Right cardiac atrium (tissue), 5 donors: ENCODE measurements around the gene GIT2. TPM values are rescaled to one million over a fixed set of nuclear protein-coding genes. Genes with fewer than 3 reads are reported as not detected.
A peak's percentile ranks its signal among the peaks of the same experiment; 100 is the strongest.
"Not testable (repeated sequence)": the region's sequence is repeated elsewhere in the genome, so short reads cannot be mapped to it uniquely, and the experiment has no call there.

Experiments used
- ATAC-seq, 2 donors: fragments of 200-7000 bp; cut with Tn5 transposase; one replicate each; pipeline versions ENCODE4 v1.8.0 to v1.9.1; 2020; ENCODE audit warnings: moderate library complexity in 2 of 2, mild to moderate bottlenecking in 1 of 2
- DNase-seq, 3 donors: peaks; one replicate each; pipeline ENCODE4 v3.0.0-alpha.2; 2020
- H3K27ac ChIP-seq: one replicate; pipeline ENCODE4 v1.5.1; 2013; ENCODE audit warnings: mild to moderate bottlenecking, low read length, control low read depth, moderate library complexity
- H3K27me3 ChIP-seq: one replicate; pipeline ENCODE4 v1.6.1; 2013; ENCODE audit not compliant: control insufficient read depth, insufficient read depth
- H3K4me1 ChIP-seq: one replicate; pipeline ENCODE4 v1.6.1; 2013; ENCODE audit warnings: low read length; ENCODE audit not compliant: control insufficient read depth, insufficient read depth
- H3K4me3 ChIP-seq: one replicate; pipeline ENCODE4 v1.5.1; 2013; ENCODE audit warnings: low read length, control low read depth
- H3K9me3 ChIP-seq: one replicate; pipeline ENCODE4 v1.6.1; 2013; ENCODE audit warnings: low read length; ENCODE audit not compliant: control insufficient read depth
- WGBS: extraction: QIAGEN DNeasy Blood & Tissue Kit; methylation state at CpG from one replicate; pipeline ENCODE4 v1.1.7; 2013; 5-methylcytosine and 5-hydroxymethylcytosine counted together
- intact Hi-C, 4 donors: fragments of 100-400 bp; cut with DNase I; formaldehyde crosslinking; loops; one replicate each; pipeline versions ENCODE4 v1.11.0 to v1.14.0; 2022 to 2023
- polyA plus RNA-seq: library from polyadenylated mRNA; stranded (reverse); fragments of 200-250 nt; gene quantifications from one replicate; pipeline ENCODE4 v1.2.3, GENCODE V29; 2013
- total RNA-seq, 4 donors: library from RNA; stranded (reverse); fragmentation: NEBNext Ultra II Directional; extraction: Animal tissue kit (Norgen Biotek cat#: 25700); gene quantifications; one replicate each; pipeline ENCODE4 v1.2.1, GENCODE V29; 2021
- donor health status: healthy with polysubstance abuse.
- donor health status: DM: no; HTN: yes; CAD: no.
- donor health status: DM: no; HTN: no; CAD: no.
- donor health status: DM: no; HTN: yes; CAD: no; lungs with severe emphysema.
- donor health status: DM: yes; HTN: yes; CAD: no.

The GIT2 gene
- total and polyA plus RNA-seq, 5 donors, result 17.9 to 44.6 (median 32.3) TPM

- no peak for DNase-seq
Measured at GRCh38 chr12:109930028-109930800, 66.0 kb downstream of the GIT2 start.

DNA sequence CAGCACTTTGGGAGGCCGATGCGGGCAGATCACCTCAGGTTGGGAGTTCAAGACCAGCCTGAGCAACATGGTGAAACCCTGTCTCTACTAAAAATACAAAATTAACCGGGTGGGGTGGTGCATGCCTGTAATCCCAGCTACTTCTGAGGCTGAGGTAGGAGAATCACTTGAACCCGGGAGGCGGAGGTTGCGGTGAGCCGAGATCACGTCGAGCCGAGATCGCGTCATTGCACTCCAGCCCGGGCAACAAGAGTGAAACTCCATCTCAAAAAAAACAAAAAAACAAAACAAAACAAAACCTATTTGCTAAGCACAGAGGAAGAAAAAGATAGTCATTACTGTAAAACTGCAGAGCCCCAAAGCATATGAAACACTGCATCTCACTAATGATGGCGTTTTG lies 66.8 kb downstream of the GIT2 start:
- H3K27ac ChIP-seq, H3K4me1 ChIP-seq, DNase-seq, H3K27me3 ChIP-seq, intact Hi-C loops, ATAC-seq, H3K4me3 ChIP-seq, H3K9me3 ChIP-seq: not testable (repeated sequence)
- 91% methylated on average over 14 of the region's 14 CpGs for WGBS

More at GRCh38 chr12:109930028-109930800, 66.0 kb downstream of the GIT2 start:
- Histone ChIP-seq H3K27me3 (no peaks in the 10 kb centered on the region), H3K4me1 (no peaks in the 10 kb centered on the region), H3K27ac (no peak overlapping the region), H3K9me3 (no peaks in the 10 kb centered on the region), H3K4me3 (no peak overlapping the region)
- intact Hi-C loops, result no loop called here
- ATAC-seq, result no peak
- 80% methylated on average over 16 of the region's 16 CpGs for WGBS

- no peaks in the 10 kb centered on the region for H3K27me3 ChIP-seq
- no peak overlapping the region for H3K27ac ChIP-seq
- intact Hi-C loops, result no loop called here
- no peak overlapping the region for H3K4me3 ChIP-seq
- H3K4me1 ChIP-seq, result no peaks in the 10 kb centered on the region
- no peak for DNase-seq
- H3K9me3 ChIP-seq, result no peaks in the 10 kb centered on the region
- 92% methylated on average over 12 of the region's 12 CpGs for WGBS
- no peak for ATAC-seq
Measured at GRCh38 chr12:109928058-109928656, 68.0 kb downstream of the GIT2 start.

- Histone ChIP-seq H3K27ac (no peak overlapping the region), H3K9me3 (no peaks in the 10 kb centered on the region), H3K4me3 (no peak overlapping the region), H3K4me1 (no peaks in the 10 kb centered on the region), H3K27me3 (no peaks in the 10 kb centered on the region)
- DNase-seq (peak in 2 of 3 donors; percentile 32 to 64), ATAC-seq (peak; percentile 25 to 34)
- intact Hi-C loops, result no loop called here
- 80% methylated on average over 8 of the region's 8 CpGs for WGBS
Measured at GRCh38 chr12:109927622-109928021, 68.5 kb downstream of the GIT2 start.

DNA sequence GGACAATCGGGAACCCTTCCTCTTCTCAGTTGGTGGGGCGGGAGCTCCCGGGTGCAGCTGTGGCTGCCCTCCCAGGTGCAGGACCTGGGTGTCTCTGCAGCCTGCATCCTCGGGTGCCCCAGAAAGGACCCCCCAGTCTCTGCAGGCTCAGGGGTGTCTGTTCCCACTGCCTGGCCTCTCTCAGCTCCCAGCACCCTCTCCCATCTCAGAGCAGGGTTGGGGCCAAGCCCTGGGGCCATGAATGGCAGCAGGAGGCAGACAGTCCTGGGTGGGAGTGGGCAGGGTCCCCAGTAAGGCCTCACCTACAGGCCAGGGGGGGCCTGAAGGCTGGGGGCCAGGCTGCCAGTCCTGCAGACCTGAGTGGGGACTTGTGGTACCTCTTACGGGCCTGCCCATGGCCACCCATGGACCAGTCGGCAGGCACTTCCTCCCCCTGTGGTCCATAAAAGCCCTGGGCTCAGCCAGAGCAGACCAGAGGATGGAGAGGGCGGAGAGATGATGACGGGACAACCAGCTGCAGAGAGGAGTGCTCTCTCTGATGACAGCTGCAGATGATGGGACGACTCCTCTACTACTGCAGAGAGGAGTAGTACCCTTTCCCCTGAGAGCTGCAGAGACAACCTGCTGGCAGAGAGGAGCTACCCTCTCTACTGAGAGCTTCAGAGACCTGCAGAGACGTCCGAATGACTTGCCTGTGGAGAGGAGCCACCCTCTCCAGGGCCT lies 69.5 kb downstream of the GIT2 start:
- Histone ChIP-seq H3K27me3 (no peaks in the 10 kb centered on the region), H3K4me1 (no peaks in the 10 kb centered on the region), H3K9me3 (no peaks in the 10 kb centered on the region), H3K27ac (no peak overlapping the region), H3K4me3 (no peak overlapping the region)
- ATAC-seq (no peak), DNase-seq (no peak)
- intact Hi-C loops, result no loop called here
- WGBS, result 86% methylated on average over 11 of the region's 11 CpGs

GRCh38 chr12:109926016-109926415 lies 70.2 kb downstream of the GIT2 start:
- Histone ChIP-seq H3K9me3 (no peaks in the 10 kb centered on the region), H3K4me3 (no peak overlapping the region), H3K27me3 (no peaks in the 10 kb centered on the region), H3K27ac (no peak overlapping the region), H3K4me1 (no peaks in the 10 kb centered on the region)
- WGBS, result 97% methylated on average over 8 of the region's 8 CpGs
- intact Hi-C loops, result no loop called here
- no peak for ATAC-seq
- DNase-seq, result no peak

- WGBS, result 64% methylated on average over 20 of the region's 20 CpGs
- DNase-seq (no peak), ATAC-seq (no peak)
- no peaks in the 10 kb centered on the region for H3K27me3 ChIP-seq
- no peaks in the 10 kb centered on the region for H3K9me3 ChIP-seq
- no peak overlapping the region for H3K4me3 ChIP-seq
- intact Hi-C loops, result no loop called here
- H3K27ac ChIP-seq, result no peak overlapping the region
- H3K4me1 ChIP-seq, result no peaks in the 10 kb centered on the region
Measured at GRCh38 chr12:109925185-109925840, 70.9 kb downstream of the GIT2 start.

- WGBS, result 77% methylated on average over 17 of the region's 17 CpGs
- intact Hi-C loops, result no loop called here
- DNase-seq (no peak), ATAC-seq (no peak)
- H3K9me3 ChIP-seq, result no peaks in the 10 kb centered on the region
- H3K27ac ChIP-seq, result no peak overlapping the region
- no peak overlapping the region for H3K4me3 ChIP-seq
- H3K4me1 ChIP-seq, result no peaks in the 10 kb centered on the region
- H3K27me3 ChIP-seq, result no peaks in the 10 kb centered on the region
Measured at GRCh38 chr12:109923481-109924245, 72.5 kb downstream of the GIT2 start.

GRCh38 chr12:109923038-109923437 lies 73.1 kb downstream of the GIT2 start:
- intact Hi-C loops, result no loop called here
- WGBS, result 88% methylated on average over 5 of the region's 5 CpGs
- ATAC-seq, result no peak

DNA sequence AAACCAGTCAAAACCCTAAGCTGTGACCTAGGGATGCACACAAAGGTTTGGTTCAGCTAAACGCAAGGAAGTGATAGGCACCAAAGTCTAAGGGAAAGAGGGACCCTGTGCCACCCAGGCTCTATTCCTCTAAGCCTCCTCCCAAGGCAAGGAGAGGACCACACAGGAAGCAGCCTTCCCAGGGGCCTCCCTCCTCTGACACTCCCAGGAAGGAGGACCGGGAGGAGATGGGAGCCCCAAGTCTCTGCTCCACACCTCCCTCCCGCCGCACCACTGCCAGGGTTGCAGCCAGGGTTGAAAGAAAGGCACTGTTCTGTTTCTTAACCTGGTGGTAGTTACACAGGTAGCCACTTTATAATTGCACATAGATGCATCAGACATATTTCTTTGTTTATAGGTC lies 74.2 kb downstream of the GIT2 start:
- no peaks in the 10 kb centered on the region for H3K9me3 ChIP-seq
- H3K27me3 ChIP-seq, result no peaks in the 10 kb centered on the region
- intact Hi-C loops, result no loop called here
- WGBS, result 78% methylated on average over 4 of the region's 4 CpGs
- no peak for DNase-seq
- no peaks in the 10 kb centered on the region for H3K4me1 ChIP-seq
- ATAC-seq, result no peak
- H3K4me3 ChIP-seq, result no peak overlapping the region
- no peak overlapping the region for H3K27ac ChIP-seq

More at GRCh38 chr12:109923038-109923437, 73.1 kb downstream of the GIT2 start:
- DNase-seq, result no peak
- H3K4me3 ChIP-seq, result no peak overlapping the region
- no peaks in the 10 kb centered on the region for H3K9me3 ChIP-seq
- H3K4me1 ChIP-seq, result no peaks in the 10 kb centered on the region
- no peaks in the 10 kb centered on the region for H3K27me3 ChIP-seq
- H3K27ac ChIP-seq, result no peak overlapping the region
